ENCODE results near the gene STAT6.
"Not testable (repeated sequence)": the region's sequence is repeated elsewhere in the genome, so short reads cannot be mapped to it uniquely, and the experiment has no call there.

STAT6 gene

GRCh38 chr12:57085999-57086492 is 25.1 kb downstream of the STAT6 start:
- DNase-seq, result no peak

GRCh38 chr12:57080855-57081254 is 30.3 kb downstream of the STAT6 start:
- no peak for DNase-seq

GRCh38 chr12:57079821-57080220 is 31.3 kb downstream of the STAT6 start:
- no peak for DNase-seq

- peak; percentile 99 for DNase-seq
Observed at GRCh38 chr12:57078519-57079404, 32.4 kb downstream of the STAT6 start, which contains the start of gene NEMP1. NEMP1 (minus strand) TSS chr12:57078791; CDS start chr12:57078745, 46 bp downstream.

GRCh38 chr12:57073566-57074450 is 37.4 kb downstream of the STAT6 start:
- not testable (repeated sequence) for DNase-seq

- no peak for DNase-seq
Observed at GRCh38 chr12:57072661-57073060, 38.5 kb downstream of the STAT6 start.

GRCh38 chr12:57069523-57069922 is 41.6 kb downstream of the STAT6 start:
- no peak for DNase-seq

- DNase-seq, result no peak
Observed at GRCh38 chr12:57066245-57066644, 44.9 kb downstream of the STAT6 start.

- no peak for DNase-seq
Observed at GRCh38 chr12:57063991-57064685, 47.0 kb downstream of the STAT6 start.

GRCh38 chr12:57058454-57058853 is 52.7 kb downstream of the STAT6 start:
- DNase-seq, result no peak

GRCh38 chr12:57057067-57057751 is 54.0 kb downstream of the STAT6 start:
- no peak for DNase-seq

GRCh38 chr12:57055824-57056223 is 55.3 kb downstream of the STAT6 start:
- DNase-seq, result no peak

- DNase-seq, result not testable (repeated sequence)
Observed at GRCh38 chr12:57053901-57054300, 57.3 kb downstream of the STAT6 start.

GRCh38 chr12:57053146-57053545 is 58.0 kb downstream of the STAT6 start:
- DNase-seq, result not testable (repeated sequence)

- no peak for DNase-seq
Observed at GRCh38 chr12:57051011-57051410, 60.2 kb downstream of the STAT6 start.

GRCh38 chr12:57049890-57050289 is 61.3 kb downstream of the STAT6 start, which contains the start of gene MYO1A:
MYO1A (minus strand) TSS chr12:57050129; CDS start chr12:57048323, 1,806 bp downstream.
- DNase-seq, result no peak

- DNase-seq, result no peak
Observed at GRCh38 chr12:57049119-57049446, 62.1 kb downstream of the STAT6 start.

- DNase-seq, result no peak
Observed at GRCh38 chr12:57048423-57049118, 62.6 kb downstream of the STAT6 start.

- DNase-seq, result no peak
Observed at GRCh38 chr12:57047981-57048380, 63.2 kb downstream of the STAT6 start.

- DNase-seq, result no peak
Observed at GRCh38 chr12:57046947-57047890, 63.9 kb downstream of the STAT6 start.
